ENCODE results near the gene TSPAN11.

Gene TSPAN11

GRCh38 chr12:31033146-31033545 is 106.6 kb downstream of the TSPAN11 start:
- TF ChIP-seq CTCF (IDR thresholded peaks at IDR 0.05; ENCODE audit: low read depth, low read length, missing control alignments), result no peak
- H3K4me3 ChIP-seq (replicated peaks; ENCODE audit: low read depth, low read length), result no peak overlapping the region

GRCh38 chr12:31033681-31034080 is 107.1 kb downstream of the TSPAN11 start:
- DNase-seq (ENCODE audit: extremely low read depth, low read depth), result no peak
- no peak for TF ChIP-seq CTCF (IDR thresholded peaks at IDR 0.05; ENCODE audit: low read depth, low read length, missing control alignments)
- no peak overlapping the region for H3K4me3 ChIP-seq (replicated peaks; ENCODE audit: low read depth, low read length)

More at GRCh38 chr12:31033146-31033545, 106.6 kb downstream of the TSPAN11 start:
- no peak for DNase-seq (ENCODE audit: extremely low read depth, low read depth)

GRCh38 chr12:31034372-31034771 is 107.8 kb downstream of the TSPAN11 start:
- TF ChIP-seq CTCF (IDR thresholded peaks at IDR 0.05; ENCODE audit: low read depth, low read length, missing control alignments), result no peak
- DNase-seq (ENCODE audit: extremely low read depth, low read depth), result no peak
- no peak overlapping the region for H3K4me3 ChIP-seq (replicated peaks; ENCODE audit: low read depth, low read length)

- no peak for TF ChIP-seq CTCF (IDR thresholded peaks at IDR 0.05; ENCODE audit: low read depth, low read length, missing control alignments)
- no peak overlapping the region for H3K4me3 ChIP-seq (replicated peaks; ENCODE audit: low read depth, low read length)
- no peak for DNase-seq (ENCODE audit: extremely low read depth, low read depth)
Measured at GRCh38 chr12:31035226-31035625, 108.7 kb downstream of the TSPAN11 start.

GRCh38 chr12:31035967-31036665 is 109.6 kb downstream of the TSPAN11 start:
- no peak for TF ChIP-seq CTCF (IDR thresholded peaks at IDR 0.05; ENCODE audit: low read depth, low read length, missing control alignments)
- no peak for DNase-seq (ENCODE audit: extremely low read depth, low read depth)
- H3K4me3 ChIP-seq (replicated peaks; ENCODE audit: low read depth, low read length), result no peak overlapping the region

- DNase-seq (ENCODE audit: extremely low read depth, low read depth), result no peak
- no peak for TF ChIP-seq CTCF (IDR thresholded peaks at IDR 0.05; ENCODE audit: low read depth, low read length, missing control alignments)
- no peak overlapping the region for H3K4me3 ChIP-seq (replicated peaks; ENCODE audit: low read depth, low read length)
Measured at GRCh38 chr12:31037028-31037427, 110.5 kb downstream of the TSPAN11 start.

- DNase-seq (ENCODE audit: extremely low read depth, low read depth), result no peak
- TF ChIP-seq CTCF (IDR thresholded peaks at IDR 0.05; ENCODE audit: low read depth, low read length, missing control alignments), result no peak
- H3K4me3 ChIP-seq (replicated peaks; ENCODE audit: low read depth, low read length), result no peak overlapping the region
Measured at GRCh38 chr12:31037931-31038330, 111.4 kb downstream of the TSPAN11 start.

Measured in HFF-Myc (cell line).